Type B pancreatic cell (in vitro differentiated cells): ENCODE data around the gene B4GALT4. TPM values are rescaled to one million over a fixed set of nuclear protein-coding genes. Genes with fewer than 3 reads are reported as not detected.

ENCODE experiments used
- DNase-seq: peaks from one replicate; pipeline ENCODE4 v3.0.0; 2021; ENCODE audit warnings: mixed read lengths; ENCODE audit not compliant: unreplicated experiment; ENCODE audit errors: extremely low spot score
- H3K27ac Mint-ChIP-seq: 2 replicates; pipeline ENCODE4 v1.8.0; 2021; ENCODE audit warnings: mild to moderate bottlenecking, mixed read lengths
- H3K27me3 Mint-ChIP-seq: 2 replicates; pipeline ENCODE4 v1.8.0; 2021; ENCODE audit warnings: mixed read lengths
- H3K36me3 Mint-ChIP-seq: 2 replicates; pipeline ENCODE4 v1.8.0; 2021; ENCODE audit warnings: mixed read lengths
- H3K4me1 Mint-ChIP-seq: one replicate; pipeline ENCODE4 v1.8.0; 2021; ENCODE audit warnings: mixed read lengths; ENCODE audit not compliant: unreplicated experiment
- H3K4me3 Mint-ChIP-seq: 2 replicates; pipeline ENCODE4 v1.8.0; 2021; ENCODE audit warnings: mild to moderate bottlenecking, mixed read lengths
- H3K9me3 Mint-ChIP-seq: 2 replicates; pipeline ENCODE4 v1.8.0; 2021; ENCODE audit warnings: mixed read lengths
- total RNA-seq: library from RNA; stranded (reverse); gene quantifications from 2 replicates; pipeline ENCODE4 v1.2.1, GENCODE V29; 2021; ENCODE audit warnings: low replicate concordance
- TF ChIP-seq, protein P1 (sequence below): fragments of 200-600 bp; sonication (generic); conservative IDR thresholded peaks from 2 replicates; pipeline ENCODE4 v1.5.0; 2021; ENCODE audit warnings: antibody characterized with exemption, mild to moderate bottlenecking

The B4GALT4 gene
- total RNA-seq, 1 donor from 2014 or later, result 23.9 TPM

DNA sequence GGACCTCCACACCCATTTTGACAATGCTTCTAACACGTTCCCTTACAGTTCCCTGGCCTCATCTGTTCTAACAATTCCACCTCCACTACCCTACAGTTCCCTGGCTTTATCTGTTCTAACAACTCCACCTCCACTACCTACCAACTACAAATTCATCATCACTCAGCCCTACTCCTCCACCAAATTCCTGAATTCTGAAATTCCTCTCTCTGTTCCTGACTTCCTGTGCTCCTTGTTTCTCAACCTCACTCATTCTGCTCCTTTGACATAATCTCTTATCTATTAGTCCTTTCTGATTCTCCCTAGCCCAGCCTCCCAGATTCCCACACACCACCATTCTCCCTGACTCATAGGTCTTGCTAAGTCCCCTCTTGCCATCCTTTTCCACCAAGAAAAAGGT lies 44.8 kb downstream of the B4GALT4 start:
- H3K27me3 Mint-ChIP-seq, result no peaks in the 10 kb centered on the region
- H3K9me3 Mint-ChIP-seq, result no peaks in the 10 kb centered on the region
- no peak overlapping the region for H3K27ac Mint-ChIP-seq
- H3K4me3 Mint-ChIP-seq, result no peak overlapping the region
- H3K36me3 Mint-ChIP-seq, result no peaks in the 10 kb centered on the region
- TF ChIP-seq, protein P1, sequence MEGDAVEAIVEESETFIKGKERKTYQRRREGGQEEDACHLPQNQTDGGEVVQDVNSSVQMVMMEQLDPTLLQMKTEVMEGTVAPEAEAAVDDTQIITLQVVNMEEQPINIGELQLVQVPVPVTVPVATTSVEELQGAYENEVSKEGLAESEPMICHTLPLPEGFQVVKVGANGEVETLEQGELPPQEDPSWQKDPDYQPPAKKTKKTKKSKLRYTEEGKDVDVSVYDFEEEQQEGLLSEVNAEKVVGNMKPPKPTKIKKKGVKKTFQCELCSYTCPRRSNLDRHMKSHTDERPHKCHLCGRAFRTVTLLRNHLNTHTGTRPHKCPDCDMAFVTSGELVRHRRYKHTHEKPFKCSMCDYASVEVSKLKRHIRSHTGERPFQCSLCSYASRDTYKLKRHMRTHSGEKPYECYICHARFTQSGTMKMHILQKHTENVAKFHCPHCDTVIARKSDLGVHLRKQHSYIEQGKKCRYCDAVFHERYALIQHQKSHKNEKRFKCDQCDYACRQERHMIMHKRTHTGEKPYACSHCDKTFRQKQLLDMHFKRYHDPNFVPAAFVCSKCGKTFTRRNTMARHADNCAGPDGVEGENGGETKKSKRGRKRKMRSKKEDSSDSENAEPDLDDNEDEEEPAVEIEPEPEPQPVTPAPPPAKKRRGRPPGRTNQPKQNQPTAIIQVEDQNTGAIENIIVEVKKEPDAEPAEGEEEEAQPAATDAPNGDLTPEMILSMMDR, result no peak
- no peak for DNase-seq
- no peaks in the 10 kb centered on the region for H3K4me1 Mint-ChIP-seq

DNA sequence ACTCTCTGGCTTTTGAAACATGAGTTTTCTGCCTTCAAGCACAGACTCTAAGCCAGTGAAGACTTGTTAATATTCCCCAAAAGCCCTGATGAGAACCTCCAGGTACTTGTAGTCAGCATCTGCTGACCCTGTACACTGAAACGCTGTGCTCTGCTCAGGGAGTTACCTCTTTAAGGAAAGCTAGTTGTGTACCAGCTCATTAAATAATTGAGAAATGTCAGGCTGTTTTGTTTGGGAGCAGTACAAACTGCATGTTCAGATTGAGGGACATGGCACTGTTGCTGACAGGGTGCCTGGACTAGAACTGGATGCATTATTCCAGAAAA lies 45.6 kb downstream of the B4GALT4 start:
- no peak for DNase-seq
- Mint-ChIP-seq H3K4me3 (no peak overlapping the region), H3K9me3 (no peaks in the 10 kb centered on the region), H3K4me1 (no peaks in the 10 kb centered on the region), H3K27ac (no peak overlapping the region), H3K36me3 (no peaks in the 10 kb centered on the region), H3K27me3 (no peaks in the 10 kb centered on the region)
- TF ChIP-seq, protein P1, result no peak

DNA sequence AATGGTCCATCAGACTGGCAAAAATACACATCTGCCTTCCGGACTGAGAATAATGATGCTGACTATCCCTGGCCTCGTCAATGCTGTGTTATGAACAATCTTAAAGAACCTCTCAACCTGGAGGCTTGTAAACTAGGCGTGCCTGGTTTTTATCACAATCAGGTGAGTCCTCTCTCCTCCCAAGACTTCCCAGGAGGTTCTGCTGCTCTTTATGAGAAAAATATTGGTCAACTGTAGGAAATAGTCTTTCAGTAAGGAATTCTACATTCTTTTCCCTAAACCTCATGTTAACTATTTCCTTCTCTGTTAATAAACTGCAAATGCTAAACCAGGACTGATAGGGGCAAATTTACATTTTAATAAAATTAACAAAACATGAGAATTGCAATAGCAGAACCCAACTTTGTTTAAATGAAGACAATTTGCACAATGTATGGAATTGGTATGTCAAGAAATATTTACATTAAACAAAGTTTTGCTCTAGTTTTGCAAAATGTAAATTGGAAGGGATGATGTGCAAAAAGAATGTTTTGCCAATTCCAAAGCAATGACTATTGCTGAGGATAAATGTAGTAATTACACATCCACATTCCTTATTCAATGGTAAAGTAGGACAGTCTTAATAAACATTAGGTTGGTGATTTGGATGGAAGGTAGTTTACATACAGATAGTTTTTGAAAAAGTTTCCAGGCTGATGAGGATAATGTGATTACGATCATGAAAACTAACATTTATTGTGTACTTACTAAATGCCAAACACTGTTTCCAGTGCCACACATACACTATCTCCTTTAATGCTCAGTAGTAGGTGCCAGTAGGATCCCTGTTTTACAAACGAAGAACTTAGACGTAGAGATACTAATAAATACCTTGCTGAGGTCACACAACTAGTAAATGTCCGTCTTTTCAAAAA lies 46.2 kb downstream of the B4GALT4 start:
- no peaks in the 10 kb centered on the region for H3K9me3 Mint-ChIP-seq

DNA sequence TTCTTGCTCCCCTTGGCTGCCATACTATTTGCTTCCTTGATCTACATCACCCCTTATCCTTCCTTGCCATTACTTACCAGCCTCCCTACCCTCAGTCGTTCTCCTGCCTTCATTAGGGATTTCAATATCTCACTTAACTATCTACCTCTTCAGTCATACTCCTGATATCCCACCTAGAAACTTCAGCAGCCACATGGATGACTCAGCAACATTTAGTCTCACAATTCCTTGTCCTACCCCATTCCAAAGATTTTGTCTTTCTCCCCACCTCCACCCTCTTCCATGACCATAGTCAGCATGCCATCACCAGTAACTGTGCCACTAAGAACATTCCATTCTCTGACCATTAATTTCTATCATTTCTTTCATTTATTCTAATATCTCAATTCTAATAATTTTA lies 48.9 kb downstream of the B4GALT4 start:
- Mint-ChIP-seq H3K27ac (no peak overlapping the region), H3K4me3 (no peak overlapping the region), H3K36me3 (no peaks in the 10 kb centered on the region), H3K4me1 (no peaks in the 10 kb centered on the region), H3K9me3 (no peaks in the 10 kb centered on the region), H3K27me3 (no peaks in the 10 kb centered on the region)
- TF ChIP-seq, protein P1, result no peak
- DNase-seq, result no peak

More for the DNA sequence above, 46.2 kb downstream of the B4GALT4 start:
- TF ChIP-seq, protein P1, result no peak
- H3K27me3 Mint-ChIP-seq, result no peaks in the 10 kb centered on the region
- no peaks in the 10 kb centered on the region for H3K4me1 Mint-ChIP-seq
- no peak for DNase-seq
- H3K36me3 Mint-ChIP-seq, result no peaks in the 10 kb centered on the region
- no peak overlapping the region for H3K4me3 Mint-ChIP-seq
- H3K27ac Mint-ChIP-seq, result no peak overlapping the region

DNA sequence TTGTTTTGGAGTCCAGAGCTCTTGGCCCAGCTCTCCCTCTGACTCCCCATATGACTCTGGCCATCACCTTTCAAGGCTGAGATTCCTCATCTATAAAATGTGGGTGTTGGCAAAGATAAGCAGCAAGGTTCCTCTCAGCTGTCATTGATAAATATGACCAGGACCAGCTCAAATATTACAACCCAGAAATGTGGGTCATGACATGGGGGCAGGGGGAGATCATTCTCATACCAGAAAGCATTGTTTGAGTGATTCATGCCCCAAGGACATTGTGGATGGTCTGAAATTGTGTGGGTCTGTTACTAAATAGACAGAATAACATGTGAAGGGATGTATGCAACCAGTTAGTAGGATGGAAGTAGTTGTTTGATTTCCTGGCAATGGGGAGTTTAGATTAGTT lies 53.4 kb downstream of the B4GALT4 start:
- Mint-ChIP-seq H3K27ac (no peak overlapping the region), H3K9me3 (peaks cover 4% of the 10 kb centered on the region), H3K4me1 (no peaks in the 10 kb centered on the region), H3K27me3 (no peaks in the 10 kb centered on the region), H3K36me3 (no peaks in the 10 kb centered on the region), H3K4me3 (no peak overlapping the region)
- TF ChIP-seq, protein P1, result no peak
- DNase-seq, result no peak
